Keratinocyte (primary cell): Measurements from ENCODE around the gene COL11A2.

Experiments
- CTCF ChIP-seq, 3 experiments: IDR thresholded peaks in 1 of 3; conservative IDR thresholded peaks in 1 of 3; optimal IDR thresholded peaks in 1 of 3; 2 replicates in 2 of 3; 3 replicates in 1 of 3; pipeline versions ENCODE3 to v1.5.1; 2011; ENCODE audit warnings: low read length in 3 of 3, mild to moderate bottlenecking in 3 of 3, moderate library complexity in 2 of 3, control low read depth in 1 of 3, inconsistent platforms in 1 of 3; ENCODE audit not compliant: insufficient read depth in 2 of 3; ENCODE audit errors: extremely low read depth in 1 of 3
- EZH2 ChIP-seq: IDR thresholded peaks from one replicate; pipeline ENCODE4 v1.6.1; 2012; ENCODE audit warnings: inconsistent platforms, mild to moderate bottlenecking, low read length, moderate library complexity

- TF ChIP-seq CTCF (optimal IDR thresholded peaks at IDR 0.05 in 1 of 3, IDR thresholded peaks at IDR 0.05 in 1 of 3, conservative IDR thresholded peaks at IDR 0.05 in 1 of 3; ENCODE audit: extremely low read depth in 1 of 3, insufficient read depth in 2 of 3, low read length in 3 of 3) (no peak), EZH2 (no peak)
These were observed 14.0 kb upstream of the COL11A2 start for GRCh38 chr6:33206027-33206863.
